Hepatocyte (in vitro differentiated cells): ENCODE measurements around the gene DR1. TPM values are rescaled to one million over a fixed set of nuclear protein-coding genes. Genes with fewer than 3 reads are reported as not detected.

ENCODE experiments used
- DNase-seq: peaks from one replicate; pipeline ENCODE4 v3.0.0-alpha.2; 2016; ENCODE audit warnings: low spot score
- H2AFZ ChIP-seq: fragments of 200-600 bp; sonication (generic); 2 replicates; pipeline ENCODE4 v1.6.0; 2016; ENCODE audit warnings: antibody characterized with exemption, mild to moderate bottlenecking
- H3K27ac ChIP-seq: fragments of 200-600 bp; sonication (generic); 2 replicates; pipeline ENCODE4 v1.5.1; 2016; ENCODE audit warnings: mild to moderate bottlenecking
- H3K27me3 ChIP-seq: fragments of 200-600 bp; sonication (generic); 2 replicates; pipeline ENCODE4 v1.6.1; 2016
- H3K36me3 ChIP-seq: fragments of 200-600 bp; sonication (generic); replicated peaks from 2 replicates; pipeline ENCODE4 v1.5.1; 2016; ENCODE audit warnings: low read depth; ENCODE audit not compliant: insufficient read depth
- H3K4me1 ChIP-seq: fragments of 200-600 bp; sonication (generic); 2 replicates; pipeline ENCODE4 v1.5.1; 2016; ENCODE audit warnings: mild to moderate bottlenecking, moderate library complexity; ENCODE audit not compliant: insufficient read depth
- H3K4me2 ChIP-seq: fragments of 200-600 bp; sonication (generic); 2 replicates; pipeline ENCODE4 v1.6.0; 2016
- H3K4me3 ChIP-seq: fragments of 200-600 bp; sonication (generic); 2 replicates; pipeline ENCODE4 v1.5.1; 2016; ENCODE audit warnings: mild to moderate bottlenecking
- H3K79me2 ChIP-seq: fragments of 200-600 bp; sonication (generic); 2 replicates; pipeline ENCODE4 v1.6.0; 2017; ENCODE audit warnings: mild to moderate bottlenecking
- H3K9me2 ChIP-seq: fragments of 200-600 bp; sonication (generic); replicated peaks from 2 replicates; pipeline ENCODE4 v1.6.0; 2017; ENCODE audit warnings: mild to moderate bottlenecking; ENCODE audit not compliant: insufficient read depth
- H3K9me3 ChIP-seq: fragments of 200-600 bp; sonication (generic); 2 replicates; pipeline ENCODE4 v1.5.1; 2016; ENCODE audit warnings: low read depth, mild to moderate bottlenecking
- H4K20me1 ChIP-seq: fragments of 200-600 bp; sonication (generic); 2 replicates; pipeline ENCODE4 v1.6.0; 2016; ENCODE audit warnings: mild to moderate bottlenecking; ENCODE audit not compliant: insufficient read depth, poor library complexity, severe bottlenecking
- CTCF ChIP-seq: fragments of 200-600 bp; sonication (generic); IDR thresholded peaks from 2 replicates; pipeline ENCODE4 v1.5.1; 2016; ENCODE audit warnings: antibody characterized with exemption, mild to moderate bottlenecking; ENCODE audit not compliant: poor library complexity
- EZH2 ChIP-seq: fragments of 200-600 bp; sonication (generic); IDR thresholded peaks from 2 replicates; pipeline ENCODE4 v1.6.1; 2016; ENCODE audit warnings: antibody characterized with exemption, mild to moderate bottlenecking, borderline replicate concordance
- EZH2phosphoT487 ChIP-seq: fragments of 200-600 bp; sonication (generic); IDR thresholded peaks from one replicate; pipeline ENCODE4 v1.6.1; 2018; ENCODE audit warnings: antibody characterized with exemption, mild to moderate bottlenecking, low read depth, moderate library complexity; ENCODE audit not compliant: unreplicated experiment, severe bottlenecking
- WGBS: methylation state at CpG from one replicate; pipeline ENCODE4 v1.1.6; 2016; ENCODE audit warnings: low lambda C conversion rate; ENCODE audit errors: missing lambda C conversion rate; 5-methylcytosine and 5-hydroxymethylcytosine counted together
- polyA plus RNA-seq: library from polyadenylated mRNA; unstranded; fragments of >200 nt; fragmentation: Nextera tagmentation; extraction: Ambion mirVana; gene quantifications from 2 replicates; pipeline ENCODE4 v1.2.1, GENCODE V29; 2016
- total RNA-seq: library from RNA; depleted of rRNA; stranded (reverse); fragments of >200 nt; gene quantifications from 2 replicates; pipeline ENCODE4 v1.2.3, GENCODE V29; 2014

Gene DR1
- total and polyA plus RNA-seq, 2 experiments from 2014 or later = 28.2 to 42.3 TPM

- H3K36me3 ChIP-seq = no peaks in the 10 kb centered on the region
- no peak for DNase-seq
- H3K4me1 ChIP-seq = peaks cover 11% of the 10 kb centered on the region
- H3K4me3 ChIP-seq = no peak overlapping the region
- no peaks in the 10 kb centered on the region for H3K9me2 ChIP-seq
- H3K79me2 ChIP-seq = peaks cover 96% of the 10 kb centered on the region
- H3K4me2 ChIP-seq = no peak overlapping the region
- 74% methylated on average over 2 of the region's 2 CpGs for WGBS
- H3K9me3 ChIP-seq = no peaks in the 10 kb centered on the region
- no peaks in the 10 kb centered on the region for H3K27me3 ChIP-seq
- H2AFZ ChIP-seq = no peak overlapping the region
- H3K27ac ChIP-seq = no peak overlapping the region
- no peaks in the 10 kb centered on the region for H4K20me1 ChIP-seq
- no peak for TF ChIP-seq EZH2
- no peak for TF ChIP-seq EZH2phosphoT487
- TF ChIP-seq CTCF = no peak
Observed at GRCh38 chr1:93354749-93355148, 9.0 kb downstream of the DR1 start.

- Histone ChIP-seq H3K4me1 (no peaks in the 10 kb centered on the region), H3K4me3 (no peak overlapping the region), H3K9me3 (no peaks in the 10 kb centered on the region), H3K27me3 (no peaks in the 10 kb centered on the region), H4K20me1 (no peaks in the 10 kb centered on the region), H3K4me2 (no peak overlapping the region), H3K79me2 (peaks cover 79% of the 10 kb centered on the region), H2AFZ (no peak overlapping the region), H3K9me2 (no peaks in the 10 kb centered on the region), H3K27ac (no peak overlapping the region), H3K36me3 (no peaks in the 10 kb centered on the region)
- DNase-seq = no peak
- TF ChIP-seq CTCF = no peak
- no peak for TF ChIP-seq EZH2phosphoT487
- no peak for TF ChIP-seq EZH2
- WGBS = 97% methylated on average over 2 of the region's 2 CpGs
Observed at GRCh38 chr1:93357242-93357641, 11.5 kb downstream of the DR1 start.

- Histone ChIP-seq H2AFZ (no peak overlapping the region), H3K4me1 (no peaks in the 10 kb centered on the region), H3K79me2 (peaks cover 75% of the 10 kb centered on the region), H3K4me3 (no peak overlapping the region), H3K27ac (no peak overlapping the region), H3K36me3 (no peaks in the 10 kb centered on the region), H3K4me2 (no peak overlapping the region), H3K9me3 (no peaks in the 10 kb centered on the region), H3K27me3 (no peaks in the 10 kb centered on the region), H4K20me1 (no peaks in the 10 kb centered on the region), H3K9me2 (no peaks in the 10 kb centered on the region)
- TF ChIP-seq CTCF (no peak), EZH2phosphoT487 (no peak), EZH2 (no peak)
- DNase-seq = no peak
- WGBS = 92% methylated on average over 6 of the region's 6 CpGs
Observed at GRCh38 chr1:93358293-93358692, 12.6 kb downstream of the DR1 start.

GRCh38 chr1:93360111-93360510, 14.4 kb downstream of the DR1 start:
- Histone ChIP-seq H3K9me2 (no peaks in the 10 kb centered on the region), H4K20me1 (no peaks in the 10 kb centered on the region), H3K4me3 (no peak overlapping the region), H3K36me3 (no peaks in the 10 kb centered on the region), H3K9me3 (no peaks in the 10 kb centered on the region), H3K79me2 (peaks cover 61% of the 10 kb centered on the region), H3K27ac (no peak overlapping the region), H2AFZ (no peak overlapping the region), H3K4me2 (no peak overlapping the region), H3K4me1 (no peaks in the 10 kb centered on the region), H3K27me3 (no peaks in the 10 kb centered on the region)
- TF ChIP-seq EZH2 = no peak
- TF ChIP-seq EZH2phosphoT487 = no peak
- TF ChIP-seq CTCF = no peak
- WGBS = 93% methylated on average over 1 of the region's 1 CpG
- no peak for DNase-seq
